Measurements from ENCODE around the gene TSPO2.

Gene TSPO2

GRCh38 chr6:41036186-41036585 is 6.1 kb upstream of the TSPO2 start:
- no peak for TF ChIP-seq CTCF (IDR thresholded peaks at IDR 0.05; ENCODE audit: borderline replicate concordance, control extremely low read depth, extremely low read depth, insufficient read depth, missing control alignments)
- in situ Hi-C loops (cut with MboI; ENCODE audit: low sequenced_read_pairs, unreplicated experiment), result no loop called here
- DNase-seq (ENCODE audit: low spot score), result no peak

GRCh38 chr6:41036601-41037000 is 5.7 kb upstream of the TSPO2 start:
- no peak for TF ChIP-seq CTCF (IDR thresholded peaks at IDR 0.05; ENCODE audit: borderline replicate concordance, control extremely low read depth, extremely low read depth, insufficient read depth, missing control alignments)
- in situ Hi-C loops (cut with MboI; ENCODE audit: low sequenced_read_pairs, unreplicated experiment), result no loop called here
- DNase-seq (ENCODE audit: low spot score), result no peak

DNA sequence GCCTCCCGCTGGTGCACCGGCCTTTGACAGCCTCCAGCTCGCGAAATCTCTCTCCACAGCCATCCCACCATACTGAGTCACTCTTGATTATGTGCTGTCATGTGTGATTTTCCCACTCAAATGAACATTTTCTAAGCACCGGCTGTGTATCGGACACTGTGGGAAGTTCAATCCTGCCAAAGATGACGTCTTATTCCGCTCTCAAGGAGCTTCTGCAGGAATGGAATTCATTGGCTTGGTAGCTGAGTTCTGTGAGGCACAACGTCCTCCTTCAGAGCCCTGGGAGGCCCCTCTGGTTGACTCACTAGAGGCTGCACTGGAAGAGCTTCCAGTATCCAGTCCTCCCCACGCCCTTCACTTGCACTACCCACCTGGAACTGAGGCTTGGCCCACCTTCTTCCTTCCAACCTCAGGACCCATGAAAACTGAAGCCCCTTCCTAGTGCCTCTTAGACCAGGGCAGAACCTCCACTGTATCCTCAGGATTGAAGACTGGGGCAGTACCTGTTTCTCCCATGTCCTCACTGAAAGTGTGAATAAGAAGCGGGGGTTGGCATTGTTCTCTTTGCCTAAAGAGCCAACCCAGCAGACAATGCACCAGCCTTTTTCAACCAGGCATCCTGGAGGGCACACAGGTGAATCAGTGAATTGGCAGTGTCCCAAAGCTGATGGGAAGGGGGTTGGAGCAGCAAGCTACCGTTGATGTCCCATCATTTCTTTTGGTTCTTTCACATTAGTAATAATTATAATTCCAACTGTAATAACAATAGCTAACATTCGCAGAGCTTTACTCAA is 5.0 kb upstream of the TSPO2 start:
- in situ Hi-C loops (cut with MboI; ENCODE audit: low sequenced_read_pairs, unreplicated experiment), result no loop called here
- no peak for TF ChIP-seq CTCF (IDR thresholded peaks at IDR 0.05; ENCODE audit: borderline replicate concordance, control extremely low read depth, extremely low read depth, insufficient read depth, missing control alignments)
- DNase-seq (ENCODE audit: low spot score), result no peak

- TF ChIP-seq CTCF (IDR thresholded peaks at IDR 0.05; ENCODE audit: borderline replicate concordance, control extremely low read depth, extremely low read depth, insufficient read depth, missing control alignments), result no peak
- in situ Hi-C loops (cut with MboI; ENCODE audit: low sequenced_read_pairs, unreplicated experiment), result no loop called here
- DNase-seq (ENCODE audit: low spot score), result no peak
Measured at GRCh38 chr6:41038205-41038604, 4.1 kb upstream of the TSPO2 start.

GRCh38 chr6:41039060-41039998 is 2.9 kb upstream of the TSPO2 start, which contains the start of gene UNC5CL:
UNC5CL (minus strand) TSS chr6:41039221; CDS start chr6:41035074, 4,147 bp downstream.
- peak; percentile 71 for TF ChIP-seq CTCF (IDR thresholded peaks at IDR 0.05; ENCODE audit: borderline replicate concordance, control extremely low read depth, extremely low read depth, insufficient read depth, missing control alignments)
- in situ Hi-C loops (cut with MboI; ENCODE audit: low sequenced_read_pairs, unreplicated experiment), result no loop called here
- DNase-seq (ENCODE audit: low spot score), result peak; percentile 79

DNA sequence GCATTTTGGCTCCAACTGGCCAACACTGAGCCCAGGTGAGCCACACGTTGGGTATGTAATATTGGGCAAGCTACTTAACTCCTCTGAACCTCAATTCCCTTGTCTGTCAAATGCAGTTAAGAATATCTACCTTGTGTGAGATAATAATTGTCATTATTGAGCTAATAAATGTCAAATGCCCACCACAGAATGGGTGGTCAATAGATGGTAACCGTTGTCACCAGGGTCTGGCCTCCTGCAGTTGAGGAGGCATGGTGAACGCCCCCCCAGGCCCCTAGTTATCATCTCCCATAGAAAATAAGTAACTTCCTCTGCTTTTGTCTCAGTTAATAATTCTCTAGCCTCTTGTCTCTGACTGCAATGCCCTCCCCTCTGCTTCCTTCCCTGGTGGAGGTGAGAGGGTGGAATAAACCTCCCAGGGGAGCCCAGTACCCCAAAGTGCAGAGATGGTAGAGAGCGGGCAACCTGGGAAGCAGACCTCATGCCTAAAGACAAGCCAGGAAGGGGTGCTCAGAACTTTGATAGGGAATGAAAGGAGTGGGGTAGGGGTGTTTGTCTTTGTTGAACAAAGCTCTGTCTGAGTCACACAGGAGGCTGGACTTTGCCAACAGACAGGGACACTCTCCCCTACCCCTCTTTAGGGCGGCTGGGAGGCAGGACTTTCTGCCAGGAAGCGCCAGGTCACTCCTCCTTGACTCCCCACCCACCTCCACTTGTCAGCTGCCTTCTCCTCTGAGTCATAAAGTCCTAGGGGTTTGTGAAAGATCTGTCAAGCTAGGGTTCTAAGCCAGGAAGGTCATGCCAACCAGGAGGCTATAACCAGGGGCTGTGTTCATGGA is 1.9 kb upstream of the TSPO2 start:
- no peak for TF ChIP-seq CTCF (IDR thresholded peaks at IDR 0.05; ENCODE audit: borderline replicate concordance, control extremely low read depth, extremely low read depth, insufficient read depth, missing control alignments)
- in situ Hi-C loops (cut with MboI; ENCODE audit: low sequenced_read_pairs, unreplicated experiment), result no loop called here
- no peak for DNase-seq (ENCODE audit: low spot score)
